Measurements from ENCODE around the gene CCR5.

CCR5 gene

GRCh38 chr3:46409739-46410489 lies 39.2 kb downstream of the CCR5 start:
- no peak for DNase-seq

- no peak for DNase-seq
These were observed 39.9 kb downstream of the CCR5 start for GRCh38 chr3:46410669-46411068.

DNA sequence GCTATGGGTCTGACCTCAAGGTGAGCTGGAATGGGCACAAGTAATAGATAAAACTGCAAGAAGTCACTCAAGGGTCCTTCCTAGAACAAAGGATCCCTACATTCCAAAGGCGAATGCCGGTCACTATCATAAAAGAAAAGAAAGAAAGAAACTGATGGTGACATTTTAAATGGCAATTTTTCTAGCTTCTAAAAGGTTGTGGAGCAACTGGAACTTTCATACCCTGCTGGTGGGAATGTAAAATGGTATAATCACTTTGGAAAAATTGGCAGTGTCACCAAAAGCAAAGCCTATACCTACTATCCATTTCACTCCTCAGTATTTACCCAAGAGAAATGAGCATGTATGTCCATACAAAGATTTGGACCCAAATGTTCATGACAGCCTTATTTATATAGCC lies 40.5 kb downstream of the CCR5 start:
- DNase-seq: peak; percentile 4

DNA sequence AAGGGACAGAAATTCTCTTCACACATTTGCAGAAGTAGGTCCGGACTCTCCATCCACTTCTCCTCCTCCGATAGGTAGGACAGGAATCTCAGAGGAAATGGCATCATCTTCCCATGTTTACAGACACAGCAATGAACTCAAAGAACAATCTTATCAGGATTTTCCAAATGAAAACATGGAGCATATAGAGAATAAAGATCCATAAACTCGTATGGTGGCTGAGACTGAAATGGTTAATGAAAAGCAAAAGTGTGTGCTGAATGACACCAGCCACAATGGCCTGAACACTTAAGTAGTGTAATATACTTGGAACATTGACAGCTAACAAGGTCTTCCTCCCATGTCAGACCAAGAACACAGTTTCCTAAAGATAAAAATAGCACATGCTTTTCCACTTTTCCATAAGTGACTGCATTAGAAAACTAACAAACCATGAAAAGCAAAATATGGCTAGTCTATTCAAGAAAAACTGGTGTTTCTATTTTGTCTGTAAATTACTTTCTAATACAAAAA lies 42.1 kb downstream of the CCR5 start:
- DNase-seq: no peak

GRCh38 chr3:46413951-46414350 lies 43.2 kb downstream of the CCR5 start:
- no peak for DNase-seq

- no peak for DNase-seq
These were observed 44.0 kb downstream of the CCR5 start for GRCh38 chr3:46414739-46415138.

- DNase-seq: no peak
These were observed 45.5 kb downstream of the CCR5 start for GRCh38 chr3:46416125-46416810.

GRCh38 chr3:46416811-46417510 lies 46.2 kb downstream of the CCR5 start:
- DNase-seq: no peak

DNA sequence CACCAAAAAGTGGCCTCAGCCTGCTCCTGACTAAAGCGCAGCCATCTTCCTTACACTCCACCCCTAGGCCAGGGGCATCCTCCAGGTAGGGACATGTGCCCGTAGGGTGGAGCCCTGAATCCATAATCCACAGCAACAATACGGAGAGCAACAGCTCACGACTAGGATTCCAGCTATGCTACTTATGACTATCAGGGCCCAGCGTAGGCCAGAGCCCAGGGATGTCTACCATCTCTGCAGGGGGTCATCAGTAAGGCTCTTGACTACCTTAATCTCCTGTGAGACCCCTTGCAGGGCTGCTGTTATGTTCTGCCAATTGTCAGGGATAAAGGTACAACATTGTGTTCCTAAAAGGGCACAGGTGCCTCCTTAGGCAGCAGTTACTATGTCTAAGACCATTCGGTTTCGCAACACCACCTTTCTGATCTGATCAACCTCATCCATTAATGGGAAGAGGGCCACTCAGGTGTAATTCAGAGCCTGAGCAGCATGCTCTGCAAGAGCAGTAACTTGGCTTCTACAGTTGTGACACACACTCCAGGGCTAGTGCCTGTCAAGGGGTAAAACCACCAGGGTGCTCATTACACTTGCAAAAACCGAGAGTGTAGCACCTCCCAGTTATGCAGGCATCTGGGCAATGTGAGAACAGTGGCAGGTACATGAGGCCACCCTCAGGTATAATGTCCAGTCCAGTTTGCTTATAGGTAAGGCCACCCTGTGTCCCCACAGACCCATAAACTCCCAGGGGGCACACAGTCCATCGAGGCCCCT lies 47.3 kb downstream of the CCR5 start:
- no peak for DNase-seq

DNA sequence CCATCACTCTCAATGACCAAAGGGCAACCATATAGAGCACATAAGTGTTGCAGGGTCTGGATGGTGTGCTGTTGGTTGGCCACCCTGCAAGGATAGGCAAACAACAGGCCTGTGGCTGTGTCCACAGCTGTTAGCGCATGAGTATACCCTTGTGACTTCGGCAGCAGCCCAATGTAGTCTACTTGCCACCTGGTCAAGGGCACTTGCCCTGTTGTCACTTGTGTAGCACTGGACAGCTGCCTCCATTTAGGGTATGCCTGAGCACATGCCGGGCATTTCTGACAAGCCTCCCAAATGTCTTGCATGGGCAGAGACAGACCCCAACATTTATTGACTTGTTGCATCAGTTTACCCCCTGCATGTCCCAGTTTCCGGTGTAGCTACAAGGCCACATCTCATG lies 49.1 kb downstream of the CCR5 start:
- DNase-seq: no peak

DNA sequence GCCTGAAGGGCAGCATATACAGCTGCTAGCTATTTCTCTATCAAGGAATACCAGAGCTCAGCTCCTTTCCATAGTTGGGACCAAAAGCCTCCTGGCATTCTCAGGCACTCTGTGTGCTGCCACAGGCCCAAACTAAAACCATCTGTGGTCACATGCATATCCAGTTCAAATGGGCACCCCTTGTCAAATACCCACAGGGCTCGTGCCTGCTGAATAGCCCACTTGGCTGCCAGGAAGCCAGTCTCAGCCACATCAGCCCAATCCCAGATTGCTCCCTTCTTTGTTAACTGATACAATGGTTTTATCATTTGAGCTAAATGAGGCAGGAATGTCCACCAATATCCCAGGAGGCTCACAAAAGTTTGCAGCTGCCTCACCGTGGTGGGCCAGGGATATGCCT lies 50.2 kb downstream of the CCR5 start:
- DNase-seq: no peak

- no peak for DNase-seq
These were observed 51.9 kb downstream of the CCR5 start for GRCh38 chr3:46422617-46423016.

DNA sequence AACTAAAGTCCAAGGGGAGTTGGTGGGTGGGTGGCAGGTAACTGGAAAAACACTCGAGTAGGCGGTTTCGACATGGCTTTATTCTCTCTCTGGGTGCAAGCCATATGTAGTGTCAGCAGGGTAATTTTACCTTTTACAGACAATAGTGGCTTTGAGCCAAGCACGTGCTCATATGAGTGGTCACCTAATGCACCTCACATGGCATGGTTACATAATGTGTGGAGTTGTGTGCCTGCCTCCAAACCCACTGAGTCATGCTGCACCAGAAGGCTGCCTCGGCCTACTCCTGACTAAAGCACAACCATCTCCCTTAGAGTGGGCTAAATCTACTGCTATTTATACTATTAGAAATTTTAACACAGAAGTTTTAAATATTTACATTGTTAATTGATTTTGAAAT lies 52.8 kb downstream of the CCR5 start:
- DNase-seq: no peak
